ENCODE measurements around the gene LARGE1. TPM values are rescaled to one million over a fixed set of nuclear protein-coding genes. Genes with fewer than 3 reads are reported as not detected.

LARGE1 gene
- total RNA-seq, 2 donors from 2014 or later, result 48.7 to 94.4 TPM

DNA sequence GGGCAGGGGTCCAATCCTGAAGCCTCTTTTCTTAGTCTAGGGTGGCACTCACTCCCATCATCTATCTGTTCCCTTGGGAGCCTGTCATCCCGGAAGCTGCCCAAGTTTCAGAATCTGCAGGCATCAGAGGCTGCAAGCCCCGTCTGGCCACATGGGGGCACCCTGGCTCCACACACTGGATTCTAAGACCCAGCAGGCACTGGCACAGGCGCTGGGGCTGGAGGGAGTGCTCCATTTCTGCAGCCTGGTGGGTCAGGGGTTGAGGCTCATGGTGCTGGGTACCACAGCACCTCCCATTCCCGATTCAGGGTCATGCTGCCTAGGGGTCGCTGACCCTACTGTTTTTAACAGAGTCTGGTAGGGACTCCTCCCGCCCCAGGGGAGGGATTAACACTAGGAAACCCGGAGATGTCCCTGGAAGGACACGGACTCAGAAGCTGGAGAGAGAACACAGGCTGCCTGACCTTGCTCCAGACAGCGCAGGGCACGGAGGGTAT is 618.2 kb downstream of the LARGE1 start:
- intact Hi-C loops (cut with DNase I), result loop anchor here in 1 of 2 donors (10.0 kb wide), 1 partner anchor 803 kb away; no protein-coding TSS in a partner anchor

DNA sequence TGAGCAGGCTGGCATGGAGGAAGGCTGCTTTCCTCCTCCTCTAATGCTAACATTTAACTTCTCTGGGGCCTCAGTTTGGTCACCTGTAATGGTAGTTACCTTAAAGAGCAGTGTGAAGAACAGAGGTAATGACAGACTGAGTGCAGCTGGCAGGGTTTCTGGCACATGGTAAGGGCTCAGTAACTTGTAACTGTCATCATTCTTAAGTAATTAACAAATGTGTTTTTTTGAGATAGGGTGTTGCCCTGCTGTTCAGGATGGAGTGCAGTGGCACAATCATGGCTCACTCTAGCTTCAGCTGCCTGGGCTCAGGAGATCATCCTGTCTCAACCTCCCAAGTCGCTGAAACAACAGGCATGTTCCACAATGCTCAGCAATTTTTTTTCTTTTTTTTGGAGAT is 620.1 kb downstream of the LARGE1 start:
- intact Hi-C loops (cut with DNase I), result loop anchor here in 1 of 2 donors (10.0 kb wide), 1 partner anchor 805 kb away; no protein-coding TSS in a partner anchor

More for the DNA sequence above, 618.2 kb downstream of the LARGE1 start:
- peak; percentile 94 for DNase-seq (ENCODE audit: low spot score)

DNA sequence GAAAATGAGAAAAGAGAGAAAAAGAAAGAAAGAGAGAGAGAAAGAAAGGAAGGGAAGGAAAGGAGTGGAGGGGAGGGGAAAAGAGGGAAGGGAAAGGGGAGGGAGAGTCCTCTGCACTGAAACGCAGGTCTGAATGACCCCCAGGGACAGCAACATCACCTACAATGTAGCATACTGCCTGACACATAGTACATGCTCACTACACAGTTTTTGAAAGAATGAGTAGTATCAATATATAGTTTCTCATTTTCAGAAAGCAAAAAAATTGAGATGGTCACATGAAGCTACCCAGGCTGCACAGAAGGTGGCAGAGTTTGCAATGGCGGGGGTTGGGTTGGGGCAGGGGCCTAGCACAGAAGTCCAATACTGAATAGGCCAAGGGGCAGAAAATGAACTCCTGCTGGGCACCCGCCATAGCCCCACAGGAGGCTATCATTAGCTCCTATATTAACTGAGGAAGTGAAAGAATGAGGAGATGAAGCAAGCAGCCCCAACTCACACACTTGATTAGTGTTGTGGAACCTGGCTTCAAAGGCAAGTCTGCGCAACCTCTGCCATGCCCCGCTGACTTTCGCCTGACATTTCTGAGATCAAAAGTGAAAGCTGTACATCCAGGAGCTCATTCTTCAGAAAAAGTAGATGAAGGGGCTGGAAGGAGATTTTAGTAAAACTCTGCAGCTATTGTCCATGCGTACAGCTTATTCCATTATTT is 620.9 kb downstream of the LARGE1 start:
- intact Hi-C loops (cut with DNase I), result loop anchor here in 1 of 2 donors (2.0 kb wide), 1 partner anchor 805 kb away; no protein-coding TSS in a partner anchor
- DNase-seq (ENCODE audit: low spot score), result peak; percentile 72

More for the DNA sequence above, 620.1 kb downstream of the LARGE1 start:
- DNase-seq (ENCODE audit: low spot score), result peak; percentile 45

DNA sequence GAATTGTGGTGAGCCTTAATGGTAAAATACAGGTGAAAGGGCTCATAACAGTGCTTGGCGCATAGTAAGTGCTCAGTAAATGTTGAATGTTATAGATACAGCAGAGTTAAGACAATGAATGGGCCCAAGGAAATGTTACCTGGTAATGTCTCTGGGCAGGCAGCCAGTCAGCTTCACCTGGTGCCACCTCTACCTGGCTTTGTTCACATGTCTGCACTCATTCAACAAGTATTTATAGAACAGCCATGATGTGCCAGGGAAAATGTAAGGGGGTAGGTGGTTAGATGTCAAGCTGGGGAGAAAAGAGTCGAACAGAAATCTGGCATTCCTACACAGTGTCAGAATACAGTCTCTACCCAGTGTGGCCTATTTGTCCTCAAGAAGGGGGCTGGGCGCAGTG is 623.3 kb downstream of the LARGE1 start:
- intact Hi-C loops (cut with DNase I), result no loop called here
- DNase-seq (ENCODE audit: low spot score), result no peak

DNA sequence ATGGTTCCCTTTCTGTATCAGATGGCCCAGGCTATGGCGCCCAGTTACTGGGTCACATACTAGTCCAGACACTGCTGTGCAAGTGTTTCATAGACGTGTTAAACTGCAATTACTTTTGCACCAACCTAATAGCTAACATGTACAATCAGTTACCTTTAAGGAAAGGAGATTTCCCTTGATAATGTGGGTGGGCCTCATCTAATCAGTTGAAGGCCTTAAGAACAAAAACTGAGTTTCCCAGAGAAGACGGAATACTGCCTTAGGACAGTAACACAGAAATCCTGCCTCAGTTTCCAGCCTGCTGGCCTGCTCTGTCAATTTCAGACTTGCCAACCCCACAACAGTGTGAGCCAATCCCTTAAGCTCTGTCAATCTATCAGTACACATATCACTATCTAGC is 632.2 kb downstream of the LARGE1 start:
- intact Hi-C loops (cut with DNase I), result no loop called here
- no peak for DNase-seq (ENCODE audit: low spot score)

DNA sequence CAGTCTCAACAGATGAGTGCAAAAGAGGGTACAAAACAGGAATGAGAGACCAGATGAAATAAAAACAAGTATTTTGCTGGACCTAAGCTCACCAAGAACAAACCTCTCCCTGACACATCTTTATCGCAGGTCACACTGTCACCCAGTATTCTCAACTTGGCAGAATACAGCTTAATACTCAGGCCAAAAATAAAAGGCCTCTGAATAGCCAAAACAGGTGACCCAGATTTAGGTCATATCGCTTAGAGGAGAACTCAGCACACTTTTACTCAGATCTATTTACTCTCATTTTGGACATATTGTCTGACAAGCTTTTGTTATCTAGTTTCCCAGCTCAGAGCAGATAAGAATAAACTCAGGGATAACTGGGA is 645.2 kb downstream of the LARGE1 start:
- DNase-seq (ENCODE audit: low spot score), result no peak
- intact Hi-C loops (cut with DNase I), result no loop called here

DNA sequence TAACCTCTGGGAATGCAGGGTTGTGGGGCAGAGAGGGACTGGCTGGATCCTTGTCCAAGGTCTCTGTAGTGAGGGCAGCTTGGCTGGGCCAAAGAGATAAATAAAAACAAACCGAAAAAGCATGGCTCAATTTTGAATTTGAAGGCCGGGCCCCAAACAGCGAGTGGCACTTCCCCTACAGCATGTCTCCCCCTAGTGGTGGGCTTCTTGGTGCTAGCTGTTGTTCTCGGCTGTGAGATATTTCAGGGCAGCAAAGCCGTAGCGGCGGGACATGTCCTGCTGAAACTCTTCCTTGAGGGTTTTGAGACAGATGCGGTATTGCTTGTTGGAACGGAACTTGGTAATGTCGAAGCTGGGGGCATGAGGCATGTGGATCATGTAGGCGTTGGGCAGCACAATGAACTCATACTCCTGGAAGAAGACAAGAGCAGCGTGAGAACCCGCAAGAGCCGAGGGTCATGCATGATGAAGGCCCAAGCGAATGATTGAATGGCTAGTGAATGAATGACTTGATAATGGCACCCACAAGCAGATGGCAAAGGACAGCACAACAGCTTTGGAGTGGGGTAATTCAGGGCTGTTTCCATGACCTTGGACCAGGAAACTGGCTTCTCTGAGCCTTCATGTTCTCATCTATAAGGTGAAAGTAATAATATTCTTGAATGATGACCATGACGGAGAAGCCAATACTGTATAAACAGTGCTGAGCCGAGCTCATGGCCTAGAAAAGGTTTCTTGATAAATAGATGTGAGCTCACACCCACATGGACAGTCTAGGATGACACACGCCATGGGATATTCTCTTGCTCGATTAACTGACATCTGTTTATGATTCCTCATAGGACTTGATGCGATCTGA is 645.8 kb downstream of the LARGE1 start:
- intact Hi-C loops (cut with DNase I), result no loop called here

DNA sequence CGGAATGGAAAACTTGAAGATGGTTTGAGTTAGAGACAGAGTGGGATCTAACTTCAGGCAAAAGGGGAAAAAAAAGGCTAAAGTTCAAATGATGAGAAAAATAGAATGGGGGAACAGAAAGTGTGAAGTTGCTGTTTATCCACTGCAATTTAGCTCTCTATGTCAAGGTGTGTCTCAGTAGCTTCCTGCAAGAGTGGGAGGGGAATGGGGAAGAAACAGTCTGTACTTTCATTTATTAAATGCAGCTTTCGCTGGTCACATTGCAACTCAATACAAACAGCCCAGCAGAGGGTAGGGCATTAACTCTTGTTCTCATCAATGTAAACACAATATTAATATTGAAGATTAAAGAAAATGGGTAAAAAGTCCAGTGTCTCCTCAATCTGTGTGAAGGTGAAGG is 647.4 kb downstream of the LARGE1 start:
- no peak for DNase-seq (ENCODE audit: low spot score)
- intact Hi-C loops (cut with DNase I), result no loop called here

More for the DNA sequence above, 645.8 kb downstream of the LARGE1 start:
- peak; percentile 59 for DNase-seq (ENCODE audit: low spot score)

DNA sequence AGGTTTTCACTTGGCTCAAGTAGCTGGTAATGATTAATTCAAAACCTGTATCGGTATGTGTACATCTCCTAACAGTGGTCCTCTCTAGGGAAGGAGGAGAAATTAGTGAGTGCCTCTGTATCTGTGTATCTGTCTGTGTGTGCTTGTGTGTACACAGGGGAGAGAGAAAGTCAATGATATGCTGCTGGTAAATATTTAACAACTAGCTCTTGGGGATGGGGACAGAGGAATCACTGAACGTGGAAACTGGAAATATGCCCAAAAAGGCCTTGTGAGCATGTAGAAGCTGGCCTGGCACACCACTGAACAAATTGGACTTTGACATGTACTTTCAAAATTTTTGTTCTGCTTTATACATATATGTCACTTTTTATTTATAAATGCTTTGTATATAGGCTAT is 648.1 kb downstream of the LARGE1 start:
- no peak for DNase-seq (ENCODE audit: low spot score)
- intact Hi-C loops (cut with DNase I), result no loop called here

DNA sequence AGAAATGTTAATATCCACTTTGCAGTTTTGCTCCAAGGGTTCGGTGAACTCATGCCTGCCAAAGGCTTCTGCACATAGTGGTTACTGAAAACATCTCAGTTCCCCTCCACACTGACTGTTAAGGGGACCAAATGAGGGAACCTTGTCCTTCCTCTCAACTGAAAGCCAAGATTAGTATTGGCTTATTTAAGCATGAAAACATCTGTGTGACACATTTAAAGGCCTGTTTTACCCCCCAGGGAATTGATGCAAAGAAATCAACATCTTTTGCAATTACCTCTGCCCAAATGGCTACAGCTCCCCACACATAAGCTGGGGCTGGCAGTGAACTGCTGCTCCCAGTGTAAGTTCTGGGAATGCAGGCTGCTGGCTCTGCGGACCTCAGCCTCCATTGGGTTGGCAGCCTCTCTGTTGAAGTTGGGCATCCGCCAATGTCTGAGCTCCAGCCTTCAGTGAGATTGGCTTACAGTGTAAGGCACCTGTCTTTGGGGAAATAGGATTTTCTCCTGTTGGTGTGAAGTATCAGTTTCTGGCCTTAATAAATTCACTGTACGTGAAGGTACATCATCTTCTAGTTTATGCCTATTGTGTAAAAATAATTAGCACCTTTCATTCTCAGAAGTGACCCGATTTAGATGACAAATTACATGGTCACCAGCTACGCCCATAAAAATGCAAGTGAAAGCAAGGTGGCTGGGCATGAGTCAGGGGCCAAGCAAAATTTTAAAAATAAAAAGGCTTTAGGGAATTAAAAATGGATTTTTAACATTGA is 648.7 kb downstream of the LARGE1 start:
- DNase-seq (ENCODE audit: low spot score), result peak; percentile 85
- intact Hi-C loops (cut with DNase I), result no loop called here

DNA sequence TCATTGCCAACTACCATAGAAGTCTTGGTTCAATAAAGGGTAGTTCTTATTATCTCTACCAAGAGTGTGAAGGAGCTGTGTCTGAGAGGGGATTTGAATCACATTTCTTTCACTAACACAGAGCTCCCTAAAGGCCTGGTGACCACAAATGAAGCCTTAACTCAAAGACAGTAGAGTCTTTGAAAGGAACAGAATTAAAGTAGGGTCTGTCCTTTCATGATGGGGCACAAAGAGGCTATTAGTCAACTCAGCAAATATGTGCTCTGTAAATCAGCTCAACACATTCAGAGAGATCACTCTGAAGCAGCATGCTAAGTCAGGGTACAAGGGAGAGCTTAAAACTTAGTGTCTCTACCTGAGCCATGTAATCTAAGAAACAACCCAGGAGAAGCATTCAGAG is 649.7 kb downstream of the LARGE1 start:
- intact Hi-C loops (cut with DNase I), result no loop called here
- DNase-seq (ENCODE audit: low spot score), result no peak

DNA sequence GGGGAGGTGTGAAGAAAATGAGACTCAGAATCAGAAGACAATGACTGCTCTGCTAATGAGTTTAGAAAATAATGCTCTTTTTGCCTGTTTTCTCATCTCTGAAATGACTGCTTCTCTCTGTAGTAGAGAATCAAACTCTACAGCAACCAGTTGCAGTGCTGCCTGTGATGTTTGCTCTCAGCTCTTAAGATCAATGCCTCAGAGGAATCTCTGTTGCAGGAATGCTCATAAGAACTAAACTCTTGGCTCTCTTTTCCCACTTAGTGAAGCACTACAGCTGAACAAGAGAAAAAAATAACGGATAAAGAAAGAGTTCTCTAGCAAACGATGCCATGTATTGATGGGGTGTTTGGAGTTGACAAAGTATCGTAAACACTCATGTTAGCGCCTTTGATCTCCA is 658.6 kb downstream of the LARGE1 start:
- no peak for DNase-seq (ENCODE audit: low spot score)
- intact Hi-C loops (cut with DNase I), result no loop called here

DNA sequence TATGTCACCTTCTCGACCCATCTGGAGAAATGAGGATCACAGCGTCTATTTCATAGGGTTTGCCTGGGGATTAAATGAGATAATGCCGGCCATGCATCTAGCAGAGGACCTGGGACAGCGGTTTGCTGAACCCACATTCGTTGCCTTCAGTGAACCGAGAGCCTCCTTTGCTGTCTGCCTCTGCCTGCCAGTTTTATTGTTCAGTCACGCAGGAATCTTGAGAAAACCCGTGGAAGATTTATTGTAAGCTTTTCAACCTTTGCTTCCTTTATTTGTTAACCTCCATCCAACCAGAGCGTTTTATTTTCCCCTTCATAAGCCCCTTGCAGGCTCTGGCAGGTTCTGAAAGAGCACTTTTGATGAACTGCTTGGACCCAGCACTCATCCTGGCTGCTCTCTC is 659.8 kb downstream of the LARGE1 start:
- DNase-seq (ENCODE audit: low spot score), result no peak
- intact Hi-C loops (cut with DNase I), result no loop called here

DNA sequence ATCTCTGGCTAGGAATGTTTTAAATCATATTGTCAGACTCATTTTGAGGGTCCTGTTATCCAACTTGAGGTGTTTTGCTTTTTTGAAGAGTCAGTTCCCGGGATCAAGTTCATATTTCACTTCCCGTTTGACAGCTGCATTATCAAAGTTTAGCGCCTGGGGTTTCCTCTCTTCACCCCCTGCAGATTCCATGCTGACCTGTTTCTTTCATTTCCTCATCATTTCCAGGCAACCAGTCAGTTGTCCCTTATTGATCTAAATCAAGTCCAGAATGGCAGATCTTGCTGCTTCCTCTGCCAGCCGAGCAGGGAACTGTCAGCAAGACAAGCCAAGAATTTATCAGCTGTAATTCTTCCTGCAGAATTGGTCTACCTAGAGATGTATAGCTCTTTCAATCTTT is 664.5 kb downstream of the LARGE1 start:
- DNase-seq (ENCODE audit: low spot score), result no peak
- intact Hi-C loops (cut with DNase I), result loop anchor here in 1 of 2 donors (10.0 kb wide), 1 partner anchor 421 kb away; no protein-coding TSS in a partner anchor

DNA sequence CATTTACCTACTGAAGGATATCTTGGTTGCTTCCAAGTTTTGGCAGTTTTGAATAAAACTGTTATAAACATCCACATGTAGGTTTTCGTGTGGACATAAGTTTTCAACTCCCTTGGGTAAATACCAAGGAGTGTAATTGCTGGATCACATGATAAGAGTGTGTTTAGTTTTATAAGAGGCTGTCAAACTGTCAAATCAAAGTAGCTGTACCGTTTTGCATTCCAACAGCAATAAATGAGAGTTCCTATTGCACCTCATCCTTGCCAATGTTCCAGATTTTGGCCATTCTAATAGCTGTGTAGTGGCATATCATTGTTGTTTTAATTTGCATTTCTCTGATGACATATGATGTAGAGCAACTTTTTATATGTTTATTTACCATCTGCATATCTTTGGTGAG is 671.3 kb downstream of the LARGE1 start:
- no peak for DNase-seq (ENCODE audit: low spot score)
- intact Hi-C loops (cut with DNase I), result no loop called here

DNA sequence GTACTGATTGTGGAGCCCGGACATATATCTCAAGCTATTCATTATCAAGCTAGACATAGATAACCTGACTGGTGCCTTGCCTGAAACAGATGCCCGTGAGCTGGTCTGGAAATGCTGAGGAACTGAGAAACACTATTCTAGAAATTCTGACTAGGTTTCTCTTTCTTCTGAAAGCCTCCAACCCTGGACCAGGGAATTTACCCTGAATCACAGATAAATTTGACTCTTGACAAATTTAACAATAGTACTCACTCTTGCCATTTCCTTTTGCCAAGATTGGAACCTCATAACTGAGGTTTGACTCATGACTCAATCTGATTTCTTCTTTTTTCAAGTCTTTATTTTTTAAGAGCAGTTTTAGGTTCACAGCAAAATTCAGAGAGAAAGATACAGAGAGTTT is 672.5 kb downstream of the LARGE1 start:
- intact Hi-C loops (cut with DNase I), result no loop called here
- no peak for DNase-seq (ENCODE audit: low spot score)

DNA sequence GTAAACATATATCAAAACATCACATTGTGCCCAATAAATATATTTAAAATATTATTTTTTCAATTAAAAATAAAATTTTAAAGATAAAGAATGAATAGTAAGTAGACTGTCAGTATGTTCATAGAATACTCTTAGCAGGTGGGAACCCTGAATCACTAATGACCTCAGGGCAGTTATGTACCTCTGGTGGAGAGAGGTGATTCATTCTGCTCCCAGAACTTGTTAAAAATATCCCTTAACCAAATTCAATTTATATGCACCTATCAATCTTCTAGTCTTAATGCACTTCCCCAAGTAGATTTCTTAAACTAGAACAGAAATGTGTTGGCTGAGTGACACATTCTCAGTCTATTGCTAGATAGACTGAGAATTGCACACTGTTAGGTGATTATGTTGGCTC is 678.2 kb downstream of the LARGE1 start:
- DNase-seq (ENCODE audit: low spot score), result no peak
- intact Hi-C loops (cut with DNase I), result no loop called here

DNA sequence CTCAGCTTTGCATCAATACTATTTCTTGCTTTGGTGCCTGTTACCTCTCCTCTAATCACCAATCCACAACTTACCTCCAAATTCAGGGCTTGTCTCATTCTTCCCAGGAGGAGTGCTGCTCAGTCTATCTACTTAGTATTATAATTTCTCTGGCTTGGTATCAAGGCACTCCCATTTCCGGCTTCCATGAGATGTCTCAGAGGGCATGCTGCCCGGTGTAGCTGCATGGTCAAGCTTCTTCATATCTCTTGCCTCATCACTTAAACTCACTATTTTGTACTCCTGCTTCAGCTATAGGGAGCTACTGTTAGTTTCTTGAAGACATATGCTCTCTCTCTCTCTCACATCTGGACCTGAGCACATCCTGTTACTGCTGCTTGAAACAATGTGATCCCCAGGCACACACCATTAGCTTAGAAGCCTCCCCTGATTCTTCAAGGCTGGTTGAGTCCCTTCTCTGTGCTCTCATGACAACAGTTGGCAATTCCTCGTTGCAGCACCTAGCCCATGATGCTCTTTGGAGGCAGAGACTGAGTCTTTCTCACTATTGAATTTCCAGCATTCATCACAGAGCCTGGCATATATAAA is 679.3 kb downstream of the LARGE1 start:
- intact Hi-C loops (cut with DNase I), result no loop called here
- no peak for DNase-seq (ENCODE audit: low spot score)

DNA sequence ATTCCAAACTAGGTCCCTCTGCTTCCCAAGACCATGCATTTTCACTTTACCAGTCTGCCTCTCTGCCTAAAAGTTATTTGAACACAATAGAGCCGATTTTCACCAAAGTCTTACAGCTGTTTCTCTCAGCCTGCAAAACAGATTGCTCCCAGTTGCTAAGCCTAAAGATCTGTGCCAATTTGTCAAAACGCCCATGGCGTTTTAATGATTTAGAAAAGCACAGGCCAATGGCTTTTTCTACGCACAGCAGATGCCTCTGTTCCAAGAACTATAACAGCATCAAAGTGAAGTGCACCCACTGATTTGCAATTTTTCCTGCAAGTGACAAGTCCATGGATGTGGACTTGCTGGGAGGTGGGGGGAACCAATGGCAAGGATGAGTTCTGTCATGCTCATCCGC is 688.2 kb downstream of the LARGE1 start:
- intact Hi-C loops (cut with DNase I), result no loop called here
- DNase-seq (ENCODE audit: low spot score), result no peak
